ENCODE data around the gene CCT5.
"Not testable (repeated sequence)": the region's sequence is repeated elsewhere in the genome, so short reads cannot be mapped to it uniquely, and the experiment has no call there.

The CCT5 gene

DNA sequence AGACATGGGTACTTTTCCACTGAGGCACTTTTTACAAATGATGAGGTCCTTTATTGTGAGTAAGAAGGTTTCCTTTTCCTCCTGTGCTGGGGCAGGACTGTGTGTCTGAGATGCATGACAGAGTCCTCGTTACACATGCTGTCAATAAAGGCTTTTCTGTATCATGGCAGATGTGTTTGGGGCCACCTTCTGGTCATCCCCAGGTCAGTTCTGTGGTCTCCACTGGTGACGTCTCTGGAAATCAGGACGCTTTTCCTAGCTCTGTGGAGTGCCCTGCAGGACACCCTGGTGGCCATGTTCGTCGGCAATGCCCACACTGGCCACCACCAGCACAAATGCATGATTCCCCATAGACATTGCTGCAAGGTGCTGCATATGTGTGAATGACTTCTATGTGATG is 54.9 kb downstream of the CCT5 start:
- no peak for DNase-seq (ENCODE audit: low spot score in 2 of 2)

DNA sequence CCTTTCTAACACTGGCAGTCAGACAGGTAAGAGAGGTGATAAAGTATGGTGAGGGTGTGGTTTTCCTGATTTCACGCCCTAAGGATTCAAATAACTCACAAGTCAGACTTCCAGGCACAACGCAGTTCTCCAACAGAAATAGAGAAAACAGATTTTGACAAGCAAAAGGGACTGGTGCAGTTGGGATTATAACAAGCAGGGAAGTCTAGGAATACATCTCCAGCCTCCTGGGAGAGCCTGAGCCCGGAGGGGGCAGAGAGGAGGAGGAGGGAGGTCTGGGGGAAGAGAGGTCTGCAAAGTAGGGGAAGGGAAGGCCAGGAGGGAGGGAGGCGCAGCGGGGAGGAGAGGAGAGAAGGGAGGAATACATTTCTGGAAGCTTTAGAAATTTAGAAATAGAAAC is 56.0 kb downstream of the CCT5 start:
- DNase-seq (ENCODE audit: low spot score in 2 of 2), result peak; percentile 13 to 49
- Histone ChIP-seq H3K4me1 (peaks cover 9% of the 10 kb centered on the region), H3K36me3 (replicated peaks) (no peaks in the 10 kb centered on the region), H3K4me3 (peak overlapping the region; percentile 52), H3K27me3 (ENCODE audit: low read depth) (no peaks in the 10 kb centered on the region), H3K9me3 (no peaks in the 10 kb centered on the region; the same call in 1 of the 2 replicates)
- in situ Hi-C loops (cut with MboI; ENCODE audit: low sequenced_read_pairs), result no loop called here

More for the DNA sequence above, 54.9 kb downstream of the CCT5 start:
- peaks cover 6% of the 10 kb centered on the region; the same call in 1 of the 2 replicates for H3K4me1 ChIP-seq
- H3K27me3 ChIP-seq (ENCODE audit: low read depth), result no peaks in the 10 kb centered on the region
- 0 out of 2 replicates have a peak, but pooled peaks cover 2% of the 10 kb centered on the region for H3K36me3 ChIP-seq (replicated peaks)
- in situ Hi-C loops (cut with MboI; ENCODE audit: low sequenced_read_pairs), result no loop called here
- H3K9me3 ChIP-seq, result no peaks in the 10 kb centered on the region; the same call in 1 of the 2 replicates
- H3K4me3 ChIP-seq, result no peak overlapping the region

DNA sequence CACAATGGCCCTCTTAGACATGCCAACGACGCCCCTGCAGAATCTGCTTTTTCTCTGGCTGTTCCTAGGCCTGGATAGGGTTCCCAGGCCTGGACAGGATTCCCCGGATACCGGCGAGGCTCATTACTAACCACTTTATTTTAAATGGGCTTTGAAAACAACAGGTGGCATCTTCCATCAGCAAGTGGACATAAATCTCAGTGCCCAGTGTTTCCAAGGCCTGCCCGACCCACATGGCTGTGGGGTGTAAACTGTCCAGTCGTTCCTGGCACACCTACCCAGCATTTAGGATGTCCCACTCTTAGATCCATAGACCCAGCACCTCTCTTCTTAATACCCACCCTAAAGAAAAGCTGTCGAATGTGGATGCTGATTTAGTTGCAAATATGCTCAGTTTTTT is 56.7 kb downstream of the CCT5 start:
- peak overlapping the region; percentile 52 for H3K4me3 ChIP-seq
- peak in 1 of 2 experiments; percentile 12 for DNase-seq (ENCODE audit: low spot score in 2 of 2)
- no peaks in the 10 kb centered on the region; the same call in 1 of the 2 replicates for H3K9me3 ChIP-seq
- H3K27me3 ChIP-seq (ENCODE audit: low read depth), result no peaks in the 10 kb centered on the region
- no peaks in the 10 kb centered on the region for H3K36me3 ChIP-seq (replicated peaks)
- peaks cover 9% of the 10 kb centered on the region; the same call in 1 of the 2 replicates for H3K4me1 ChIP-seq
- in situ Hi-C loops (cut with MboI; ENCODE audit: low sequenced_read_pairs), result no loop called here

DNA sequence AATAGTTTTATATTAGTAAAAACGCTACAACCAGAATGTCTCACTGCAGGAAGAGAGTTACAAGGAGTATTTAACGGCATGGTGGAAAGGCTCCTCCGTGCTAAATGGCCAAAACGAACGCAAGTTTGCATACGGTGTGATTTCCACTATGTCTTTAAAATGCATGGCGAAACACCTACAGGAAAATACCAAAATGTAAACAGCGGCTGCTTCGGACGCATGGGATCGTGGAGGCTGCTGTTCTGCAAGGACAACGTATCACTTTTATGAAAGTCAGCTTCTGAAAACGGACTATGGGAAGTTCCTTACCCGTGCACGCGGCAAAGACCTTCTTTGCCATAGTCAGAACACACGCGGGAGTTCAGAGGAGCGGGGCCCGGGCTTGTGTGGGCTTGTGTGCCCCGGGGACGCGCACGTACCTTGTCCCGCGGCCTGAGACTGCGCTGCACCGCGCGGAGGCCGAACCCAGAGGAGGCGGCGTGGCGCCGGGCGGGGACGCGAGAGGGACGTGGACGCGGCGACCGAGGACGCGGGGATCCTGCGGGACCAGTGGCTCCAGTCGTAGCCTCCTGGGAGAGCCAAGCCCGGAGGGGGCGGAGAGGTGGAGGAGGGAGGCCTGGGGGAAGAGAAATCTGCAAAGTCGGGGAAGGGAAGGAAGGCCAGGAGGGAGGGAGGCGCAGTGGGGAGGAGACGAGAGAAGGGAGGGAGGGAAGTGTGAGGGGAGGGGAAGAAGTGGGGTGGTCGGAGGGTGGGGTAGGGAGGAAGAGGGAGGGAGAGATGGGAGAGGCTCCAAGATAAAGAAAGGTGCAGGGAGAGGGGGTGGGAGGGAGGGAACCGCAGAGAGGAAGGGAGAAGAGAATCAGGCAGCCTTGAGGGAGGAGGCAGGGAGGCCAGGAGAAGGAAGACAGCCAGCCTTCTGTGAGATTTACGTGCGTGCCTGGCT is 57.4 kb downstream of the CCT5 start, which contains the start of gene CMBL:
Gene CMBL, minus strand, starts transcription at position 697 of the 943 bp plus-strand sequence. CDS start 17,140 bp downstream, outside the sequence.
- Histone ChIP-seq H3K4me1 (peaks cover 9% of the 10 kb centered on the region; the same call in 1 of the 2 replicates), H3K9me3 (no peaks in the 10 kb centered on the region; the same call in 1 of the 2 replicates), H3K4me3 (peak within 1 kb of the TSS; percentile 52), H3K27me3 (ENCODE audit: low read depth) (no peaks in the 10 kb centered on the region), H3K36me3 (replicated peaks) (no peaks in the 10 kb centered on the region)
- peak; percentile 53 to 83 for DNase-seq (ENCODE audit: low spot score in 2 of 2)
- in situ Hi-C loops (cut with MboI; ENCODE audit: low sequenced_read_pairs), result no loop called here

DNA sequence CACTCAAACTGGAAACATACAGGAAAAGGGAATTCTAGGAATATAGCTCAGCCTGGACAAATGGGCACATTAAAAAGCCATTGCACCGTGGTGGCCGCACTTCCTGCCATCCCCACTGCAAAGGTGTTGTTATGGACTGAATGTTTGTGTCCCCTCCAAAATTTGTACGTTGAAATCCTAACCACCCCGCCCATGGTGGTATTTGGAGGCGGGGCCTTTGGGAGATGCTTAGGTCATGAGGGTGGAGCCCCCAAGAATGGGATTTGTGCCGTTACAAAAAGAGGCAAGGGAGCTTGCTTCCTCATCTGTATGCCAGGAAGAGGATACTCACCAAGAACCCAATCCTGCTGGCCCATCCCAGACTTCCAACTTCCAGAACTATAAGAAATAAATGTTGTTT is 58.8 kb downstream of the CCT5 start:
- Histone ChIP-seq H3K27me3 (ENCODE audit: low read depth) (no peaks in the 10 kb centered on the region), H3K4me3 (no peak overlapping the region), H3K4me1 (peaks cover 9% of the 10 kb centered on the region; the same call in 1 of the 2 replicates), H3K9me3 (no peaks in the 10 kb centered on the region), H3K36me3 (replicated peaks) (no peaks in the 10 kb centered on the region)
- peak in 1 of 2 experiments; percentile 24 for DNase-seq (ENCODE audit: low spot score in 2 of 2)
- in situ Hi-C loops (cut with MboI; ENCODE audit: low sequenced_read_pairs), result no loop called here

DNA sequence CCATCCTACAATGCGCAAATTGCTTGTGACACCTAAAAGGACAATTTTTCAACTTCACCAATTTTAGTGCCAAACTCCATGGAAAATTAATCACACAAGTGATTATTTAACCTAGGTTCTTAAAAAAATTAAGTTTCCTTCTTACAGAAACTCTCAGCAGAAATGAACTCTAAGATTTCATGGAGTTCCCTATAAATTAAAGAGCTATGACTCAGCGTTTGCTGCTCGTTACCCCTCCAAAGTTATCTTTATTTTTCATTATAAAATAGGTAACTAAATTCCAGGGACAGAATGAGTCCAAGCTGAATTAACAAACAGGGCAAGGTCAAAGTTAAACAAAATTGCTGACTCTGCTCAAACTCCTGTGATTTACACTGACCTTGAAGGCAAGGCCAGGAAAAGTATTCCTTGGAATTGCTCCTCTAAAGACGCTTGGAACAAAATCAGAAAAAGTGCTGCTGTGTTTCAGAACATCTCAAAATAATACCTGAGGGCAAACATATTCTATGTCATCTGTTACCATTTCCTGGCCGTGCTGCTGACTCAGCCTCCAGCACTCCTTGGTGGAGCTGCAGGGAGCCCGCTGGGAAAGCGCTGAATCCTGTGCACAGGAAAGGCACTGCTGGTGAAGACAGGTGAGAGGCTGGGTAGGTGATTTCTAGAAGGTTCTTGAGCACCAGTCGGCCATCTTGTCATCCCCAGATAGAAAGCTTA is 60.1 kb downstream of the CCT5 start:
- H3K36me3 ChIP-seq (replicated peaks), result no peaks in the 10 kb centered on the region
- in situ Hi-C loops (cut with MboI; ENCODE audit: low sequenced_read_pairs), result no loop called here
- DNase-seq (ENCODE audit: low spot score in 2 of 2), result no peak
- no peak overlapping the region for H3K4me3 ChIP-seq
- no peaks in the 10 kb centered on the region for H3K27me3 ChIP-seq (ENCODE audit: low read depth)
- H3K9me3 ChIP-seq, result no peaks in the 10 kb centered on the region
- peaks cover 9% of the 10 kb centered on the region; the same call in 1 of the 2 replicates for H3K4me1 ChIP-seq

DNA sequence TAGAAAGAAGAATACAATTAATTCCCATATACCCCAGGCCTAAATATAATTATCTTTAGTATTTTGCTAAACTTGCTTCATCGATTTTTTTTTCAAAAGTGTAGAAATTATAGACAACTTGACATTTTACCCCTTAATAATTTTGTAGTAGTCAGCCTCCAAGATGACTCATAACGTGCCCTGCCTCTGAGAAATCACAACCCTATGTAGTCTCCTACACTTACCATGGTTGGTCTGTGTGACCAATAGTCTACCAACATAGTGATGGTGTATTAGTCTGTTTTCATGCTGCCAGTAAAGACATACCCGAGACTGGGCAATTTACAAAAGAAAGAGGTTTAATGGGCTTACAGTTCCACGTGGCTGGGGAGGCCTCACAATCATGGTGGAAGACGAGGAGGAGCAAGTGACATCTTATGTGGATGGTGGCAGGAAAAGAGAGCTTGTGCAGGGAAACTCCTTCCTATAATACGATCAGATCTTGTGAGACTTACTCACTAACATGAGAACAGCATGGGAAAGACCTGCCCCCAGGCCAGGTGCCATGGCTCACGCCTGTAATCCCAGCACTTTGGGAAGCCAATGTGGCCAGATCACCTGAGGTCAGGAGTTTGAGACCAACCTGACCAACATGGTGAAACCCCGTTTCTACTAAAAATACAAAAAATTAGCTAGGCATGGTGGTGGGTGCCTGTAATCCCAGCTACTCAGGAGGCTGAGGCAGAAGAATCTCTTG is 60.9 kb downstream of the CCT5 start:
- H3K36me3 ChIP-seq (replicated peaks); H3K27me3 ChIP-seq (ENCODE audit: low read depth); DNase-seq (ENCODE audit: low spot score in 2 of 2); H3K9me3 ChIP-seq; H3K4me1 ChIP-seq; H3K4me3 ChIP-seq; in situ Hi-C loops (cut with MboI; ENCODE audit: low sequenced_read_pairs): not testable (repeated sequence)

DNA sequence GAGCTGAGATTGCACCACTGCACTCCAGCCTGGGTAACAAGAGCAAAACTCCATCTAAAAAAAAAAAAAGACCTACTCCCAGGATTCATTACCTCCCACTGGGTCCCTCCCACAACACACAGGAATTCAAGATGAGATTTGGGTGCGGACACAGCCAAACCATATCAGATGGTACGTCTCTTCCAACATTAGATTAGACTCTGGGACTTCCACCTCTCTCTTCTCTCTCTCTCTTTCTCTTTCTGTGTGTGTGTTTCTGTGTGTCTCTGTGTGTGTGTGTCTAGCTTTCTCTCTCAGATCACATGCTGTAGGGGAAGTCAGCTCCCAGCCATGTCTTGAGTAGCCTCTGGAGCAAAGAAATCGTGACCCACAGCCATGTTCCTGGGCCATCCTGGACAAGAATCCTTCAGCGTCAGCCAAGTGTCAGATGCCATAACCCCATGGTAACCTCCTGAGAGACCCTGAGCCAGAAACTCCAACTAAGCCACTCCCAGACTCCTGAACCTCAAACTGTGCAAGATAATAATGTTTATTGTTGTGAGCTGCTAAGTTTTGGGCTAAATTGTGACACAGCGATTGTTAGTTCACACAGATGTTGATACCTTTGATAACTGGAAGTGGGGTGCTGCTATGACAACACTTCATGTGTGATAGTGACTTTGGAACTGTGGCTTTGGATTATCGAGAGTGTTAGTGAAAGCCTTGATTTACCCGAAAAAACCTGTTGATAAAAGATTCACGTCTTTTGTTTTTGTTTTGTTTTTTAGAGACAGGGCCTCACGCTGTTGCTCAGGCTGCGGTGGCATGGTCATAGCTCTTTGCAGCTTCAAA is 61.7 kb downstream of the CCT5 start:
- Histone ChIP-seq H3K4me1 (peaks cover 4% of the 10 kb centered on the region; the same call in 1 of the 2 replicates), H3K9me3 (no peaks in the 10 kb centered on the region), H3K27me3 (ENCODE audit: low read depth) (no peaks in the 10 kb centered on the region), H3K4me3 (no peak overlapping the region), H3K36me3 (replicated peaks) (no peaks in the 10 kb centered on the region)
- no peak for DNase-seq (ENCODE audit: low spot score in 2 of 2)
- in situ Hi-C loops (cut with MboI; ENCODE audit: low sequenced_read_pairs), result no loop called here

DNA sequence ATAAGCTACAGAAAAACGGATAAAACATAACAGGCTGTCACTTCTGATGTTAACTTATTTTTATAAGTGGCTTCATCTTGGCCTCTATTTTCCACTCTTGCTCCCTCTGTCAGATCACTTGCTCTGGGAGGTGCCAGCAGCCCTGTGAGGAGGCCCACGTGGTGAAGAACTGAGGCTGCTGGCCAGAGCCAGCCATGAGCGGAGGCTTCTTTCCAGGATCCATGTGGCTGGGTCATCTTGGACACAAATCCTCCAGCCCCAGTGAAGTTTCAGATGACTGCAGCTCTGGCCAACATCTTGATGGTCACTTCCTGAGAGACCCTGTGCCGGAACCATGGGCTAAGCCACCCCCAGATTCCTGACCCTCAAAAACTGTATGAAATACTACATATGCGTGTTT is 65.1 kb downstream of the CCT5 start:
- in situ Hi-C loops (cut with MboI; ENCODE audit: low sequenced_read_pairs), result no loop called here
- no peaks in the 10 kb centered on the region for H3K36me3 ChIP-seq (replicated peaks)
- H3K9me3 ChIP-seq, result no peaks in the 10 kb centered on the region
- DNase-seq (ENCODE audit: low spot score in 2 of 2), result no peak
- H3K4me1 ChIP-seq, result peaks cover 2% of the 10 kb centered on the region; the same call in 1 of the 2 replicates
- no peaks in the 10 kb centered on the region for H3K27me3 ChIP-seq (ENCODE audit: low read depth)
- H3K4me3 ChIP-seq, result no peak overlapping the region
